Transverse colon (tissue), 3 donors: Measurements from ENCODE around the gene LPCAT1.

ENCODE experiments used
- CTCF ChIP-seq, 5 experiments: fragments of 200-600 bp in 3 of 5; fragments of 450-650 bp in 2 of 5; sonication (generic) in 3 of 5; IDR thresholded peaks; 1 replicate in 2 of 5; 2 replicates in 3 of 5; pipeline ENCODE4 v1.5.1; 2016 to 2017; ENCODE audit warnings: antibody characterized with exemption in 5 of 5, inconsistent platforms in 3 of 5, mild to moderate bottlenecking in 2 of 5, moderate library complexity in 1 of 5
- POLR2A ChIP-seq: fragments of 450-650 bp; IDR thresholded peaks from one replicate; pipeline ENCODE4 v1.6.1; 2016; ENCODE audit warnings: antibody characterized with exemption, mild to moderate bottlenecking, moderate library complexity

GRCh38 chr5:1460054-1460682 lies 63.6 kb downstream of the LPCAT1 start:
- TF ChIP-seq CTCF (IDR thresholded peaks at IDR 0.05), result no peak
- TF ChIP-seq POLR2A, result no peak
